HG02938 (cell line): ENCODE measurements around the gene IL19.
"Not testable (repeated sequence)": the region's sequence is repeated elsewhere in the genome, so short reads cannot be mapped to it uniquely, and the experiment has no call there.

Experiments
- ATAC-seq: cut with Tn5 transposase; IDR thresholded peaks from one replicate; pipeline ENCODE4 v1.9.1; 2021; ENCODE audit warnings: mild to moderate bottlenecking, moderate library complexity; ENCODE audit not compliant: unreplicated experiment

Gene IL19

GRCh38 chr1:206852662-206853061 is 82.1 kb downstream of the IL19 start:
- ATAC-seq, result not testable (repeated sequence)

DNA sequence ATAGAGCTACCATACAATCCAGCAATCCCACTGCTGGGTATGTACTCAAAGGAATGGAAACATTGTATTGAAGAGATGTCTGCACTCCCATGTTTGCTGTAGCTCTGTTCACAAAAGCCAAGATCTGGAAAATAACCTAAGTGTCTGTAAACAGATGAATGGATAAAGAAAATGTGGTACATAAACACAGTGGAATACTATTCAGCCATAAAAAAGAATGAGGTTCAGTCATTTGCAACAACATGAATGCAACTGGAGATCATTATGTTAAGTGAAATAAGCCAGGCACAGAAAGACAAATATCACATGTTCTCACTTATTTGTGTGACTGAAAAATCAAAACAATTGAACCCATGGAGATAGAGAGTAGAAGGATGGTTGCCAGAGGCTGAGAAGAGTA is 83.1 kb downstream of the IL19 start:
- ATAC-seq, result not testable (repeated sequence)

- no peak for ATAC-seq
Observed at GRCh38 chr1:206854401-206855129, 84.0 kb downstream of the IL19 start.

DNA sequence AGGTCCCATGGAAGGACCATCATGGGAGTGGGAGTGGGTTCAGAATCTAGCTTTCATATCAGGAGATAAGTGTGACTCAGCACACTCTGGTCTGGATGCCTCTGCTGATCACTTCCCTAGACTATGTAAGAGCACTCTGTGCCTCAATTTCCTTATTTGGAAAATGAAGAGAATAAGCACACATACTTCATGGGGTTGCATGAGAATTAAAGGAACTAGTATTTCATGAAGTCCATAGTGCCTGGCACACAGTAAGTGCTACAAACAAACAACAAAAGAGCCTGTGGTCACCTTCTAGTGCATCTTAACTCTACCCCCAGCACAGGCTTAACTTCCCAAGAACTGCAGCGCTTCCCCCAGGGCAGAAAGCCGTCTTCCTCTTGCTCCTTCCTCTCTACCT is 85.3 kb downstream of the IL19 start:
- ATAC-seq, result no peak

DNA sequence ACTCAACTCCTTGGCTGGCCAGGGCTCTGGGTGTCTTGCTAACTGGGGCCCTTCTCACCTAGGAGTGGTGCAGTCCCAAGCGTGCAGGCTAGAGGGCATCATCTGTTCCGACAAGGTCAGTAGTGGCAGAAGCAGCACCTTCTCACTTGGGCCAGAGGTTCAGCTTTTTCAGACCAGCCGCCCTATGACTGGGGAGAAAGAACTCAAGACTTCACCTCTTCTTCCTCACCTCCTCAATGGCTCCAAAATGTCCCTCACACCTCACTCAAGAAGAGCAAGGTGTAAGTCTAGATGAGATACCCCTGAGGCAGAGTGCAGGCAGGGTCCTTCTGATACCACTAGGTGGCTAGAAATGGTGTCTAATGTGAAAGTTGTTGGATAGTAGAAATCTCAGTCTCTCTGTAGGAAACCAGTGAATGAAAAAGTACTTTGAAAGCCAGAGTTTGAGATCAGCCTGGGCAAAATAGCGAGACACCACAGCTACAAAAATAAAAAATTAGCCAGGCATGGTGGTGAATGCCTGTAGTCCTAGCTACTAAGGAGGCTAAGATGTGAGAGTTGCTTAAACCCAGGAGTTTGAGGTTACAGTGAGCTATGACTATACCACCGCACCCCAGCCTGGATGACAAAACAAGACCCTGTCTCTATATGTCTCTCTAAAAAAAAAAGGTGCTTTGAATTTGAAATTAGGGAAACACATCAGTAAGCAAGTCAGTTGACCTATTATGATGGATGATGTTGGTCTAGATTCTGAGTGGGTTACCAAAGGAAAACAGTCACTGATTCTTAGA is 86.3 kb downstream of the IL19 start:
- ATAC-seq, result no peak

DNA sequence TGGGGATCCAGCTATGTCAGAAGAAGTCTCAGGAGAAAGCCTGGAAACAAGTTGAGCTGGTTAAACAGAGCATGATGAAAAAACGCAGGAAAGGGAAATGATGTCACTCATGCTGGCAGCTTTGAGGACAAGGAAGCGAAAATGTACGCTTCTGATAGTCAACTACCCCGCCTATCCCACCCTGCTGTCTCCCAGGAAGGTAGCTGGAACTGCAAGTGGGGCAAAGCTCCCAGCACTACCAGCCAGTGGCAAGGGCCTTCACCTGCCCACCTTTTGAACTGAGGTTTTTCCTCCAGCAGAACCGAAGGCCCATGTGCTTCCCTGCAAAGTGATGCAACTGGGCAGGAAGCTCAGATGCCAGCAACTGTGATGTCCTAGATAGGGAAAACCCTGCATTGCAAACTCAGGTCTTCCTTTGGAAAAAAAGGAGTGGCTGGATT is 88.5 kb downstream of the IL19 start:
- ATAC-seq, result no peak

- ATAC-seq, result no peak
Observed at GRCh38 chr1:206860165-206860564, 89.6 kb downstream of the IL19 start.

GRCh38 chr1:206863266-206863665 is 92.7 kb downstream of the IL19 start:
- no peak for ATAC-seq

DNA sequence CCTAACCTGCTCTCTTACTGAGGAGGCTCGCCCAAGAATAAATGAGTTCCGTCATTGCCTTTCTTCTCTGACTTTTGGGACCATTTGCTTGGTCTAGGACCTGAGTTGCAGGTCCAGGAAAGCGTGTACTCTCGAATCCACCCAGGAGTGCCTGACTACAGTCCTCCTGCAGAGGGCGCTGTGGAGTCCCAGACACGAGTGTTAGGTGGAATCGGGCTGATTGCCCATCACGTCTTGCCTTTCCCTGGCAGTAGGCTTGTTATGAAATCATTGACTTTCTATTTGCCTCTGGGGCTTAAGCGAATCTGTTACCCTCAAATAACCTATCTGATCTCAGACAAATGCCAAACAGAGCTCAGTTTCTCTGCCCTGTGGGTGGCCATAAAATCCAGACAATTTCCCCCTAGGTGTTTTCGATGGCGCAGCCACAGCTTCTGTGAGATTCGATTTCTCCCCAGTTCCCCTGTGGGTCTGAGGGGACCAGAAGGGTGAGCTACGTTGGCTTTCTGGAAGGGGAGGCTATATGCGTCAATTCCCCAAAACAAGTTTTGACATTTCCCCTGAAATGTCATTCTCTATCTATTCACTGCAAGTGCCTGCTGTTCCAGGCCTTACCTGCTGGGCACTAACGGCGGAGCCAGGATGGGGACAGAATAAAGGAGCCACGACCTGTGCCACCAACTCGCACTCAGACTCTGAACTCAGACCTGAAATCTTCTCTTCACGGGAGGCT is 94.5 kb downstream of the IL19 start, which contains the start of gene IL20:
IL20 (plus strand) TSS at position 685 of the 733 bp plus-strand sequence. CDS start 230 bp downstream, outside the sequence.
- ATAC-seq, result no peak

DNA sequence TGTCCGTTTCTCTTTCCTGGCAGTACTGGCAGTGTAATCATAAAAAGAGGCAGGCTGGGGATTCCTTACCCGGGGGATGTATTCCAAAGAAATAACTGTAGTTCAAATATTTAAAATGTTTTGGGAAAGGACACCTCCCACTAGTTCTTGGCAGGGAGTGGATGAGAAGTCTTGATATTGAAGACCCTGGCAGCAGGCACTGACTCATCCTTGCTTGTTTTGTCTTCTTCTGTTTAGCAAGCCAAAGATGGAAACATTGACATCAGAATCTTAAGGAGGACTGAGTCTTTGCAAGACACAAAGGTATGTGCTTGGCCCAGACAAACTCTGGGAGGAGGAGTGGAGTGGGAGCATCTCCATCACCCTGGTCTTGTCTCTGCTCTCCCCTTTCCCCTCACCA is 95.5 kb downstream of the IL19 start:
- ATAC-seq, result no peak

GRCh38 chr1:206867239-206867638 is 96.7 kb downstream of the IL19 start:
- no peak for ATAC-seq

DNA sequence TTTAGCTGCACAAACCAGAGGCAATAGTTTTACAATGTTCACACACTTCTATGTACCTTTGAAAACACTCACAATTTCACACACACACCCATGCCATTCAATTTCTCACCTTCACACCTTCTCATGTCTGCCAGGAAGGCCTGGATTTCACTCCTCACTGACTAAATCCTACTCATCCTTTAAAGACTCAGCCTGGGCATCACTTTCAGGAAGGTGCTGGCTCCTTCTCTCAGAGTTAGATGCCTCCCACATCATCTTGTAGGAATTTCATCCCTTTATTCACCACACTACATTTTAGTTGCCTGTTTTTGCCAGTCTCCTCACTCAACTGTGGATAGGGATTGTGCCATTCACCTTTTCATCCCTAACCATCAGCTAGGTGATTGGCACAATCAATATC is 97.1 kb downstream of the IL19 start:
- ATAC-seq, result no peak

DNA sequence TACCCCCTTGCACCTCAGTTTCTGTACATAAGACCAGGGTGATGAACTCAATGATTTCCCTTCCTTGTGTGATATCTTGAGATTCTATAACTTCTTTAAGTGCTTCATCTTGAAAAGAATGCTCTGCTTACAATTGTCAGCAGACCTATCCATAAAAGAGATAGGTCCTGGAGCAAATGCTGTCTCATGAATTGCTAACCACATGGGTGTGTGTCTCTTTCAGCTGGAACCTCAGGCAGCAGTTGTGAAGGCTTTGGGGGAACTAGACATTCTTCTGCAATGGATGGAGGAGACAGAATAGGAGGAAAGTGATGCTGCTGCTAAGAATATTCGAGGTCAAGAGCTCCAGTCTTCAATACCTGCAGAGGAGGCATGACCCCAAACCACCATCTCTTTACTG is 97.7 kb downstream of the IL19 start:
- no peak for ATAC-seq

GRCh38 chr1:206872139-206872538 is 101.6 kb downstream of the IL19 start:
- ATAC-seq, result no peak

DNA sequence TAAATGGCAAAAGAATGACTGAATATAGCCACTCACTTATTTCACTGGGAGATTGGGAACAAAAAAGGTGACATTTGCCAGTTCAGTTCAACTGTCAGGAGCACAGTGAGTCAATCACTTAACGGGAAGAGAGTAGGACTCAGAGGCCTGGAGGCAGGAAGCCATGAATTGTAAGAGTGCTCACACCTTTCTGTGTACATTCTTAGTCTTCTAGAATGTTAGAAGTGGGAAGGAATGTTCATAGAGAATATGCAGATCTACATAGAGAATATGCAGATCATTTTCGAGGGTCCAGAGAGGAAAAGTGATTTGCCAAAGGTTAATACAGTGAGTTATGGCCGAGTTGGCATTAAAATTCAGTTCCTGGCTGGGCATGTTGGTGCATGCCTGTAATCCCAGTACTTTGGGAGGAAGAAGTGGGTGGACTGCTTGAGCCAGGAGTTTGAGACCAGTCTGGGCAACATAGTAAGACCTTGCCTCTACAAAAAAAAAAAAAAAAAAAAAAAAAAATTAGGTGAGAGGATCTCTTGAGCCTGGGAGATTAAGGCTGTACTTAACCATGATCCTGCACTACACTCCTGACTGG is 103.1 kb downstream of the IL19 start:
- no peak for ATAC-seq

DNA sequence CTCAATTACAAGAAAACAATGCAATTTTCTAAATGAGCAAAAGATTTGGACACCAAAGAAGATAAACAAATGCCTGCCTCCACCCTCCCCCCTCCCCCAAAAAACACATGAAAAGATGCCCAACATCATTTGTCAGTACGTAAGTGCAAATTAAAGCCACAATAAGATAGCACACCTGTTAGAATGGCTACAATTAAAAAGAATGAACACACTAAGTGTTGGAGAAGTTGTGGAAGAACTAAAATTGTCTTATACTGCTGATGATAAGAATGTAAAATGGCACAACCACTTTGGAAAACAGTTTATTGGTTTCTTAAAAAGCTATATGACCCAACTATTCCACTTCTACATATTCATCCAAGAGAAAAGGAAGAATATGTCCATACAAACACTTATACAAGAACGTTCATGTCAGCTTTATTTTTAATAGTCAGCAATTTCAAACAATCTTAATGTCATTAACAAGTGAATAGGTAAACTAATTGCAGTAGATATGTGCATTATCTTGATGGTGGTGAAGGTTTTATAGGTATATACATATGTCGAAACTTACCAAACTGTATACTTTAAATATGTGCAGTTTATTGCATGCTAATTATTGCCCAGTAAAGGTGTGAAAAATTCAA is 105.3 kb downstream of the IL19 start:
- ATAC-seq, result no peak

DNA sequence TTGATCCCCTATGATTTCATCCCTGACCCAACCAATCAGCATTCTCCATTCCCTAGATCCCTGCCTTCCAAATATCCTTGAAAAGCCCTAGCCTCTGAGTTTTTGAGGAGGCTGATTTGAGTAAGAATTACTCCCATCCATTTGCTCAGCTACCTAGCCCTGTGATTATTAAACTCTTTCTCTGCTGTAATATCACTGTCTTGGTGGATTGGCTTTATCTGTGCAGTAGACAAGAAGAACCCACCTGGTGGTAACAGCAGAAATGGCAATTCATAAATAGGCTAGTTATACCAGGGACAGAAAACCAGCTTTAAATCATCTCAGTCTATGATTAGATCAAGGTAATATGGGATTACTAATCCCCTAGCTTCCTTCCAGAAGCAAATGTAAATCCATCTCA is 107.9 kb downstream of the IL19 start:
- no peak for ATAC-seq

- no peak for ATAC-seq
Observed at GRCh38 chr1:206880314-206880713, 109.7 kb downstream of the IL19 start.

DNA sequence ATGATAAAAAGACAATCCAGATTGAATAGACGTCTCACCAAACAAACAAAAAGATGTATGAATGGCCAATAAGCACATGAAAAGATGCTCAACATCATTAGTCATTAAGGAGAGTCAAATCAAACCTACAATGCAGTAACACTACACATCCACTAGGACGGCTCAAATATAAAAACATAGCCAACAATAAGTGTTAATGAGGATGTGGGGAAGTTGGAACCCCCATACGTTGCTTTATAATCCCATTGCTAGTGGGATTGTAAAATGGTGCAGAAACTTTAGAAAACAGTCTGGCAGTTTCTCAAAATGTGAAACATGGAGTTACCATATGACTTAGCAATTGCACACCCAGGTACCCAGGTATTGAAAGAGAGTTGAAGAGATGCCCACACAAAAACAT is 112.0 kb downstream of the IL19 start:
- no peak for ATAC-seq

- ATAC-seq, result no peak
Observed at GRCh38 chr1:206883160-206883559, 112.6 kb downstream of the IL19 start.

DNA sequence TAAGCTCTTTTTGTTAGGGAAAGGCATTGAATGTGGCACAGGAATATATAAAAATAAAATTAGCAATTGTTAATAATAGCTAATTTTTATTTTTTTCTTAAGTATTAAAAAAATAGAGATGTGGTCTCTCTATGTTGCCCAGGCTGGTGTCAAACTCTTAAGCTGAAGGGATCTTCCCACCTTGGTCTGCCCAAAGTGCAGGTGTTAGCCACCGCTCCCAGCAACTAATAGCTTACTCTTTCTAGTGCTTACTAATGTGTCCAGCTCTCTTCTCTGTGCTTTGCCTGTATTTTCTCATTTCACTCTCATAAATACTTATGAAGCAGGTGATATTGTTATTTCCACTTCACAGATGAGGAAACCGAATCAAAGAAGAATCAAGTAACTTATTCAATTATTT is 113.3 kb downstream of the IL19 start:
- no peak for ATAC-seq
